HUES6 (cell line): ENCODE measurements around the gene KLK13.

ENCODE experiments used
- H3K27ac ChIP-seq: 2 replicates; pipeline ENCODE4 v1.7.0; 2013; ENCODE audit warnings: low read depth, mild to moderate bottlenecking, low read length, inconsistent platforms
- H3K27me3 ChIP-seq: 2 replicates; pipeline ENCODE4 v1.6.1; 2013; ENCODE audit warnings: low read length; ENCODE audit not compliant: control insufficient read depth, insufficient read depth
- H3K36me3 ChIP-seq: 2 replicates; pipeline ENCODE4 v1.6.1; 2013; ENCODE audit warnings: low read length; ENCODE audit not compliant: control insufficient read depth, insufficient read depth
- H3K4me1 ChIP-seq: 2 replicates; pipeline ENCODE4 v1.6.1; 2013; ENCODE audit warnings: low read length; ENCODE audit not compliant: control insufficient read depth, insufficient read depth
- H3K4me3 ChIP-seq: 2 replicates; pipeline ENCODE4 v1.5.1; 2013; ENCODE audit warnings: low read depth, low read length
- H3K9ac ChIP-seq: one replicate; pipeline ENCODE4 v1.6.1; 2013; ENCODE audit warnings: mild to moderate bottlenecking, low read length
- H3K9me3 ChIP-seq: 2 replicates; pipeline ENCODE4 v1.6.1; 2013; ENCODE audit warnings: low read depth, low read length; ENCODE audit not compliant: control insufficient read depth, insufficient read depth

KLK13 gene

DNA sequence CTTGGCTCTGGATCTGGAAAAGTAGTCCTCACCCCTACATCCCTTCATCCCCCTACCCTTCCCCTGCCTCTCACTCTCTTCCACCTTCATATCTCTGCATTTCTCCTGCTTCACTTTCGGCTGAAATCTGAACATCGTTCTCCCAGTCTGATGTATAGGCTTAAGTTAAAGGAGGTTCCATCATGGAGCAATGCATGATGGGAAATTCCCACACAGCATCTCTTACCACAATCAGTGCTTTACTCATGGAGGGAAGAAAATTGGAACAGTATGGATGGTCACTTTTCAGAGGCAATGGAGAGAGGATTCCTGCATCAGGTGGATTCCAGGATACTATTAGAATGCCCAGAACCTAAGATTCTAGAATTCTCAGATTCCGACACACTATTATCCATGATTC is 57.4 kb downstream of the KLK13 start:
- Histone ChIP-seq H3K36me3 (no peaks in the 10 kb centered on the region), H3K4me3 (no peak overlapping the region), H3K27ac (no peak overlapping the region), H3K27me3 (peaks cover 25% of the 10 kb centered on the region), H3K9ac (no peak overlapping the region), H3K9me3 (no peaks in the 10 kb centered on the region), H3K4me1 (peaks cover 5% of the 10 kb centered on the region; the same call in 1 of the 2 replicates)

GRCh38 chr19:51006406-51006805 is 58.5 kb downstream of the KLK13 start:
- Histone ChIP-seq H3K27me3 (peaks cover 25% of the 10 kb centered on the region), H3K36me3 (no peaks in the 10 kb centered on the region), H3K9me3 (no peaks in the 10 kb centered on the region), H3K4me3 (no peak overlapping the region), H3K9ac (no peak overlapping the region), H3K4me1 (peaks cover 14% of the 10 kb centered on the region), H3K27ac (no peak overlapping the region)
